SK-N-SH (cell line): ENCODE measurements around the gene LRRC38. TPM values are rescaled to one million over a fixed set of nuclear protein-coding genes. Genes with fewer than 3 reads are reported as not detected.

Experiments used
- CTCF ChIA-PET: fragments of 300-600, 350-600 bp; formaldehyde crosslinking; extraction: SDS; loops from one replicate; lab custom pipeline; 2021; lab: Yijun Ruan, JAX
- POLR2A ChIA-PET: fragments of 350-600 bp; sonication (Branson Sonifier 250); formaldehyde crosslinking; extraction: SDS; loops from one replicate; lab custom pipeline; 2020; ENCODE audit warnings: antibody characterized with exemption, inconsistent platforms; lab: Yijun Ruan, JAX
- DNase-seq: peaks from one replicate; pipeline ENCODE4 v3.0.0; 2012
- H2AFZ ChIP-seq: fragments of 200-600 bp; sonication (generic); 2 replicates; pipeline ENCODE4 v1.8.1; 2016; ENCODE audit warnings: antibody characterized with exemption, mild to moderate bottlenecking, low read depth
- H3F3A ChIP-seq: fragments of 200-600 bp; sonication (generic); replicated peaks from 2 replicates; pipeline ENCODE3; 2016; ENCODE audit warnings: antibody characterized with exemption, mild to moderate bottlenecking; ENCODE audit not compliant: insufficient read depth
- H3K27ac ChIP-seq, 2 experiments: fragments of 200-500 bp in 1 of 2; fragments of 200-600 bp in 1 of 2; sonication (Bioruptor generic) in 1 of 2; sonication (generic), shearing (Covaris generic) in 1 of 2; 2 replicates each; pipeline versions ENCODE4 v1.5.1 to v1.6.1; 2014 to 2016; ENCODE audit warnings: low read depth in 2 of 2, inconsistent platforms in 1 of 2, low read length in 1 of 2, mild to moderate bottlenecking in 1 of 2, mixed read lengths in 1 of 2
- H3K27me3 ChIP-seq: fragments of 200-600 bp; sonication (generic), shearing (Covaris generic); 2 replicates; pipeline ENCODE4 v1.6.1; 2016; ENCODE audit warnings: mixed run types; ENCODE audit not compliant: insufficient read depth
- H3K36me3 ChIP-seq, 2 experiments: fragments of 200-500 bp in 1 of 2; fragments of 200-600 bp in 1 of 2; sonication (Bioruptor generic) in 1 of 2; sonication (generic) in 1 of 2; replicated peaks in 1 of 2; 2 replicates each; pipeline versions ENCODE3 to v1.5.1; 2014 to 2016; ENCODE audit warnings: low read length in 1 of 2, mild to moderate bottlenecking in 1 of 2; ENCODE audit not compliant: insufficient read depth in 2 of 2, control insufficient read depth in 1 of 2
- H3K4me1 ChIP-seq, 2 experiments: fragments of 200-500 bp in 1 of 2; fragments of 200-600 bp in 1 of 2; sonication (Bioruptor generic) in 1 of 2; sonication (generic), shearing (Covaris generic) in 1 of 2; 2 replicates each; pipeline versions ENCODE4 v1.5.1 to v1.6.1; 2014 to 2016; ENCODE audit warnings: low read depth in 1 of 2, low read length in 1 of 2, mixed run types in 1 of 2; ENCODE audit not compliant: insufficient read depth in 2 of 2, control insufficient read depth in 1 of 2
- H3K4me2 ChIP-seq: fragments of 200-600 bp; sonication (generic), shearing (Covaris generic); 2 replicates; pipeline ENCODE4 v1.6.1; 2017; ENCODE audit warnings: mixed run types
- H3K4me3 ChIP-seq, 2 experiments: fragments of 200-500 bp in 1 of 2; fragments of 200-600 bp in 1 of 2; sonication (Bioruptor generic) in 1 of 2; sonication (generic), shearing (Covaris generic) in 1 of 2; 2 replicates each; pipeline versions ENCODE4 v1.5.1 to v1.8.1; 2014 to 2016; ENCODE audit warnings: low read depth in 2 of 2, inconsistent platforms in 1 of 2, low read length in 1 of 2, mild to moderate bottlenecking in 1 of 2, mixed read lengths in 1 of 2, moderate library complexity in 1 of 2
- H3K79me2 ChIP-seq: fragments of 200-600 bp; sonication (generic); 2 replicates; pipeline ENCODE4 v1.8.1; 2017; ENCODE audit warnings: mild to moderate bottlenecking; ENCODE audit not compliant: insufficient read depth
- H3K9ac ChIP-seq: fragments of 200-600 bp; sonication (generic); 2 replicates; pipeline ENCODE4 v1.6.1; 2017; ENCODE audit warnings: mixed run types
- H3K9me2 ChIP-seq: fragments of 200-600 bp; sonication (generic); 2 replicates; pipeline ENCODE4 v1.6.1; 2017; ENCODE audit warnings: mixed run types
- H3K9me3 ChIP-seq: fragments of 200-600 bp; sonication (generic); 2 replicates; pipeline ENCODE4 v1.6.1; 2017; ENCODE audit warnings: mixed run types, mild to moderate bottlenecking, moderate library complexity
- H4K20me1 ChIP-seq: fragments of 200-600 bp; sonication (generic); 2 replicates; pipeline ENCODE4 v1.6.1; 2017; ENCODE audit warnings: mild to moderate bottlenecking, mixed run types; ENCODE audit not compliant: insufficient read depth
- CHD2 ChIP-seq: fragments of 150-350 bp; IDR thresholded peaks from 2 replicates; pipeline ENCODE4 v1.6.1; 2018; ENCODE audit warnings: low read length; ENCODE audit not compliant: partially characterized antibody
- ELF1 ChIP-seq: IDR thresholded peaks from 2 replicates; pipeline ENCODE4 v1.4.0; 2012
- EP300 ChIP-seq, 2 experiments: IDR thresholded peaks; 2 replicates each; pipeline versions ENCODE4 v1.4.0 to v1.6.1; 2012; ENCODE audit warnings: borderline replicate concordance in 1 of 2, low read depth in 1 of 2, low read length in 1 of 2
- MXI1 ChIP-seq: IDR thresholded peaks from 2 replicates; pipeline ENCODE4 v1.6.1; 2012; ENCODE audit warnings: mild to moderate bottlenecking, low read depth, low read length, improper control_type of control experiment
- NFIC ChIP-seq: IDR thresholded peaks from 2 replicates; pipeline ENCODE4 v1.4.0; 2012; ENCODE audit warnings: borderline replicate concordance
- NRF1 ChIP-seq: IDR thresholded peaks from 2 replicates; pipeline ENCODE4 v1.6.1; 2012; ENCODE audit warnings: low read depth, mild to moderate bottlenecking, low read length
- POLR2AphosphoS5 ChIP-seq: IDR thresholded peaks from 2 replicates; pipeline ENCODE4 v1.6.1; 2012; ENCODE audit warnings: low read depth, low read length
- RCOR1 ChIP-seq: fragments of 150-350 bp; IDR thresholded peaks from 2 replicates; pipeline ENCODE4 v1.6.1; 2017; ENCODE audit warnings: antibody characterized with exemption, low read length
- RFX5 ChIP-seq: IDR thresholded peaks from 2 replicates; pipeline ENCODE4 v1.6.1; 2012; ENCODE audit warnings: mild to moderate bottlenecking, improper control_type of control experiment, low read length
- RXRA ChIP-seq: IDR thresholded peaks from 2 replicates; pipeline ENCODE4 v1.4.0; 2012; ENCODE audit warnings: low read depth, mild to moderate bottlenecking, borderline replicate concordance
- SIN3A ChIP-seq: IDR thresholded peaks from 2 replicates; pipeline ENCODE4 v1.6.1; 2012; ENCODE audit warnings: low read depth, mild to moderate bottlenecking, low read length, moderate library complexity, borderline replicate concordance
- TCF12 ChIP-seq: IDR thresholded peaks from 2 replicates; pipeline ENCODE4 v1.4.0; 2012
- TEAD4 ChIP-seq: IDR thresholded peaks from 2 replicates; pipeline ENCODE4 v1.4.0; 2012; ENCODE audit warnings: mild to moderate bottlenecking, borderline replicate concordance; ENCODE audit not compliant: insufficient read depth
- WGBS: methylation state at CpG from one replicate; pipeline ENCODE4 v1.1.6; 2017; ENCODE audit warnings: low lambda C conversion rate; 5-methylcytosine and 5-hydroxymethylcytosine counted together
- polyA plus RNA-seq, 3 experiments: library from polyadenylated mRNA; depleted of rRNA; stranded (reverse); fragments of >200 nt; gene quantifications; 2 replicates each; pipeline ENCODE4 v1.2.3, GENCODE V29; 2012
- TF ChIP-seq, protein P1 (sequence below): fragments of 150-350 bp; IDR thresholded peaks from 2 replicates; pipeline ENCODE4 v1.6.1; 2016; ENCODE audit warnings: mild to moderate bottlenecking, low read depth, low read length
- TF ChIP-seq, protein P2 (sequence below): IDR thresholded peaks from 2 replicates; pipeline ENCODE4 v1.6.1; 2012; ENCODE audit warnings: mild to moderate bottlenecking, low read depth, low read length, moderate library complexity
- TF ChIP-seq, protein P3 (sequence below): IDR thresholded peaks from 2 replicates; pipeline ENCODE4; 2012
- TF ChIP-seq, protein P4 (sequence below): IDR thresholded peaks from 2 replicates; pipeline ENCODE4 v1.4.0; 2012; ENCODE audit warnings: low read depth, borderline replicate concordance
- TF ChIP-seq, protein P5 (sequence below): IDR thresholded peaks from 2 replicates; pipeline ENCODE4 v1.4.0; 2012; ENCODE audit warnings: low read depth
- TF ChIP-seq, protein P6 (sequence below): fragments of 150-350 bp; IDR thresholded peaks from 2 replicates; pipeline ENCODE4 v1.6.1; 2017; ENCODE audit warnings: antibody characterized with exemption, low read length, low read depth, borderline replicate concordance
- TF ChIP-seq, protein P7 (sequence below): fragments of 200-600 bp; sonication (generic); IDR thresholded peaks from 2 replicates; pipeline ENCODE4 v1.6.1; 2017; ENCODE audit warnings: antibody characterized with exemption, mild to moderate bottlenecking, moderate library complexity

LRRC38 gene
- polyA plus RNA-seq, 1 of the 3 experiments (the other 2 are of a cell fraction) = 0.02 TPM

DNA sequence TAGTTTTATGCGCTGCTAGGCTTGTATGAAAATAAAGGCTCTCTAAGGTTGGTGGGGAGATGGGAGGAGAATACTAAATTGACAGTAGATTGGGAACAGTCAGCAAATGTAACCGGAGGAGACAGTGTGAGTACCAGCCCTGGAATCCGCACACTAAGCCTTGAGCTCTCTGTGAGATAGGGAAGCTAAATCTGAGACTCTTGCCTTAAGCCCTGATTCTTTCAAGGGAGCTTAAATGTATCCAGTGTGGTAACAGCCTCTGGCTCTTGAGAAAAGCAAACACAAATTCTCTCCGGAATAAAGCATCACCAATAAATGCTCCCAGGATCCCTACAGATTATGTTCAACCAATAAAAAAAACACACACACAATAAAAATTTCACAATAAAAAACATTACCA lies 36.9 kb upstream of the LRRC38 start:
- POLR2A ChIA-PET = no interaction called here
- 3% methylated on average over 4 of the region's 4 CpGs for WGBS
- TF ChIP-seq, protein P1, sequence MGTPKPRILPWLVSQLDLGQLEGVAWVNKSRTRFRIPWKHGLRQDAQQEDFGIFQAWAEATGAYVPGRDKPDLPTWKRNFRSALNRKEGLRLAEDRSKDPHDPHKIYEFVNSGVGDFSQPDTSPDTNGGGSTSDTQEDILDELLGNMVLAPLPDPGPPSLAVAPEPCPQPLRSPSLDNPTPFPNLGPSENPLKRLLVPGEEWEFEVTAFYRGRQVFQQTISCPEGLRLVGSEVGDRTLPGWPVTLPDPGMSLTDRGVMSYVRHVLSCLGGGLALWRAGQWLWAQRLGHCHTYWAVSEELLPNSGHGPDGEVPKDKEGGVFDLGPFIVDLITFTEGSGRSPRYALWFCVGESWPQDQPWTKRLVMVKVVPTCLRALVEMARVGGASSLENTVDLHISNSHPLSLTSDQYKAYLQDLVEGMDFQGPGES = no peak
- TF ChIP-seq NRF1 (no peak), EP300 (IDR thresholded peaks at IDR 0.05; ENCODE audit: borderline replicate concordance in 1 of 2, low read depth in 1 of 2, low read length in 1 of 2) (no peak), RXRA (no peak), ELF1 (no peak), CHD2 (no peak), POLR2AphosphoS5 (no peak), SIN3A (no peak), TCF12 (no peak), NFIC (no peak), TEAD4 (no peak), MXI1 (no peak), RFX5 (no peak), RCOR1 (no peak)
- TF ChIP-seq, protein P2, sequence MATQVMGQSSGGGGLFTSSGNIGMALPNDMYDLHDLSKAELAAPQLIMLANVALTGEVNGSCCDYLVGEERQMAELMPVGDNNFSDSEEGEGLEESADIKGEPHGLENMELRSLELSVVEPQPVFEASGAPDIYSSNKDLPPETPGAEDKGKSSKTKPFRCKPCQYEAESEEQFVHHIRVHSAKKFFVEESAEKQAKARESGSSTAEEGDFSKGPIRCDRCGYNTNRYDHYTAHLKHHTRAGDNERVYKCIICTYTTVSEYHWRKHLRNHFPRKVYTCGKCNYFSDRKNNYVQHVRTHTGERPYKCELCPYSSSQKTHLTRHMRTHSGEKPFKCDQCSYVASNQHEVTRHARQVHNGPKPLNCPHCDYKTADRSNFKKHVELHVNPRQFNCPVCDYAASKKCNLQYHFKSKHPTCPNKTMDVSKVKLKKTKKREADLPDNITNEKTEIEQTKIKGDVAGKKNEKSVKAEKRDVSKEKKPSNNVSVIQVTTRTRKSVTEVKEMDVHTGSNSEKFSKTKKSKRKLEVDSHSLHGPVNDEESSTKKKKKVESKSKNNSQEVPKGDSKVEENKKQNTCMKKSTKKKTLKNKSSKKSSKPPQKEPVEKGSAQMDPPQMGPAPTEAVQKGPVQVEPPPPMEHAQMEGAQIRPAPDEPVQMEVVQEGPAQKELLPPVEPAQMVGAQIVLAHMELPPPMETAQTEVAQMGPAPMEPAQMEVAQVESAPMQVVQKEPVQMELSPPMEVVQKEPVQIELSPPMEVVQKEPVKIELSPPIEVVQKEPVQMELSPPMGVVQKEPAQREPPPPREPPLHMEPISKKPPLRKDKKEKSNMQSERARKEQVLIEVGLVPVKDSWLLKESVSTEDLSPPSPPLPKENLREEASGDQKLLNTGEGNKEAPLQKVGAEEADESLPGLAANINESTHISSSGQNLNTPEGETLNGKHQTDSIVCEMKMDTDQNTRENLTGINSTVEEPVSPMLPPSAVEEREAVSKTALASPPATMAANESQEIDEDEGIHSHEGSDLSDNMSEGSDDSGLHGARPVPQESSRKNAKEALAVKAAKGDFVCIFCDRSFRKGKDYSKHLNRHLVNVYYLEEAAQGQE = no peak
- TF ChIP-seq, protein P3, sequence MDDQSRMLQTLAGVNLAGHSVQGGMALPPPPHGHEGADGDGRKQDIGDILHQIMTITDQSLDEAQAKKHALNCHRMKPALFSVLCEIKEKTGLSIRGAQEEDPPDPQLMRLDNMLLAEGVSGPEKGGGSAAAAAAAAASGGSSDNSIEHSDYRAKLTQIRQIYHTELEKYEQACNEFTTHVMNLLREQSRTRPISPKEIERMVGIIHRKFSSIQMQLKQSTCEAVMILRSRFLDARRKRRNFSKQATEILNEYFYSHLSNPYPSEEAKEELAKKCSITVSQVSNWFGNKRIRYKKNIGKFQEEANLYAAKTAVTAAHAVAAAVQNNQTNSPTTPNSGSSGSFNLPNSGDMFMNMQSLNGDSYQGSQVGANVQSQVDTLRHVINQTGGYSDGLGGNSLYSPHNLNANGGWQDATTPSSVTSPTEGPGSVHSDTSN = no peak
- TF ChIP-seq, protein P4, sequence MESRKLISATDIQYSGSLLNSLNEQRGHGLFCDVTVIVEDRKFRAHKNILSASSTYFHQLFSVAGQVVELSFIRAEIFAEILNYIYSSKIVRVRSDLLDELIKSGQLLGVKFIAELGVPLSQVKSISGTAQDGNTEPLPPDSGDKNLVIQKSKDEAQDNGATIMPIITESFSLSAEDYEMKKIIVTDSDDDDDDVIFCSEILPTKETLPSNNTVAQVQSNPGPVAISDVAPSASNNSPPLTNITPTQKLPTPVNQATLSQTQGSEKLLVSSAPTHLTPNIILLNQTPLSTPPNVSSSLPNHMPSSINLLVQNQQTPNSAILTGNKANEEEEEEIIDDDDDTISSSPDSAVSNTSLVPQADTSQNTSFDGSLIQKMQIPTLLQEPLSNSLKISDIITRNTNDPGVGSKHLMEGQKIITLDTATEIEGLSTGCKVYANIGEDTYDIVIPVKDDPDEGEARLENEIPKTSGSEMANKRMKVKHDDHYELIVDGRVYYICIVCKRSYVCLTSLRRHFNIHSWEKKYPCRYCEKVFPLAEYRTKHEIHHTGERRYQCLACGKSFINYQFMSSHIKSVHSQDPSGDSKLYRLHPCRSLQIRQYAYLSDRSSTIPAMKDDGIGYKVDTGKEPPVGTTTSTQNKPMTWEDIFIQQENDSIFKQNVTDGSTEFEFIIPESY = no peak
- TF ChIP-seq, protein P5, sequence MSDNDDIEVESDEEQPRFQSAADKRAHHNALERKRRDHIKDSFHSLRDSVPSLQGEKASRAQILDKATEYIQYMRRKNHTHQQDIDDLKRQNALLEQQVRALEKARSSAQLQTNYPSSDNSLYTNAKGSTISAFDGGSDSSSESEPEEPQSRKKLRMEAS = no peak
- TF ChIP-seq, protein P6, sequence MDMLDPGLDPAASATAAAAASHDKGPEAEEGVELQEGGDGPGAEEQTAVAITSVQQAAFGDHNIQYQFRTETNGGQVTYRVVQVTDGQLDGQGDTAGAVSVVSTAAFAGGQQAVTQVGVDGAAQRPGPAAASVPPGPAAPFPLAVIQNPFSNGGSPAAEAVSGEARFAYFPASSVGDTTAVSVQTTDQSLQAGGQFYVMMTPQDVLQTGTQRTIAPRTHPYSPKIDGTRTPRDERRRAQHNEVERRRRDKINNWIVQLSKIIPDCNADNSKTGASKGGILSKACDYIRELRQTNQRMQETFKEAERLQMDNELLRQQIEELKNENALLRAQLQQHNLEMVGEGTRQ = no peak
- TF ChIP-seq, protein P7, sequence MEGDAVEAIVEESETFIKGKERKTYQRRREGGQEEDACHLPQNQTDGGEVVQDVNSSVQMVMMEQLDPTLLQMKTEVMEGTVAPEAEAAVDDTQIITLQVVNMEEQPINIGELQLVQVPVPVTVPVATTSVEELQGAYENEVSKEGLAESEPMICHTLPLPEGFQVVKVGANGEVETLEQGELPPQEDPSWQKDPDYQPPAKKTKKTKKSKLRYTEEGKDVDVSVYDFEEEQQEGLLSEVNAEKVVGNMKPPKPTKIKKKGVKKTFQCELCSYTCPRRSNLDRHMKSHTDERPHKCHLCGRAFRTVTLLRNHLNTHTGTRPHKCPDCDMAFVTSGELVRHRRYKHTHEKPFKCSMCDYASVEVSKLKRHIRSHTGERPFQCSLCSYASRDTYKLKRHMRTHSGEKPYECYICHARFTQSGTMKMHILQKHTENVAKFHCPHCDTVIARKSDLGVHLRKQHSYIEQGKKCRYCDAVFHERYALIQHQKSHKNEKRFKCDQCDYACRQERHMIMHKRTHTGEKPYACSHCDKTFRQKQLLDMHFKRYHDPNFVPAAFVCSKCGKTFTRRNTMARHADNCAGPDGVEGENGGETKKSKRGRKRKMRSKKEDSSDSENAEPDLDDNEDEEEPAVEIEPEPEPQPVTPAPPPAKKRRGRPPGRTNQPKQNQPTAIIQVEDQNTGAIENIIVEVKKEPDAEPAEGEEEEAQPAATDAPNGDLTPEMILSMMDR = no peak

More for the DNA sequence above, 36.9 kb upstream of the LRRC38 start:
- no peaks in the 10 kb centered on the region for H3K9me3 ChIP-seq
- H3F3A ChIP-seq = no peaks in the 10 kb centered on the region
- H3K9ac ChIP-seq = no peak overlapping the region
- H2AFZ ChIP-seq = no peak overlapping the region
- no peak overlapping the region for H3K4me3 ChIP-seq
- CTCF ChIA-PET = no interaction called here
- H3K4me1 ChIP-seq = no peaks in the 10 kb centered on the region
- H3K79me2 ChIP-seq = no peaks in the 10 kb centered on the region
- no peaks in the 10 kb centered on the region for H4K20me1 ChIP-seq
- no peak overlapping the region for H3K4me2 ChIP-seq
- no peaks in the 10 kb centered on the region for H3K9me2 ChIP-seq
- H3K36me3 ChIP-seq = no peaks in the 10 kb centered on the region
- H3K27me3 ChIP-seq = no peaks in the 10 kb centered on the region; the same call in 1 of the 2 replicates
- DNase-seq = no peak
- H3K27ac ChIP-seq = no peak overlapping the region
